ENCODE data around the gene MFSD12.
A peak's percentile ranks its signal among the peaks of the same experiment; 100 is the strongest.
"Not testable (repeated sequence)": the region's sequence is repeated elsewhere in the genome, so short reads cannot be mapped to it uniquely, and the experiment has no call there.

The MFSD12 gene

DNA sequence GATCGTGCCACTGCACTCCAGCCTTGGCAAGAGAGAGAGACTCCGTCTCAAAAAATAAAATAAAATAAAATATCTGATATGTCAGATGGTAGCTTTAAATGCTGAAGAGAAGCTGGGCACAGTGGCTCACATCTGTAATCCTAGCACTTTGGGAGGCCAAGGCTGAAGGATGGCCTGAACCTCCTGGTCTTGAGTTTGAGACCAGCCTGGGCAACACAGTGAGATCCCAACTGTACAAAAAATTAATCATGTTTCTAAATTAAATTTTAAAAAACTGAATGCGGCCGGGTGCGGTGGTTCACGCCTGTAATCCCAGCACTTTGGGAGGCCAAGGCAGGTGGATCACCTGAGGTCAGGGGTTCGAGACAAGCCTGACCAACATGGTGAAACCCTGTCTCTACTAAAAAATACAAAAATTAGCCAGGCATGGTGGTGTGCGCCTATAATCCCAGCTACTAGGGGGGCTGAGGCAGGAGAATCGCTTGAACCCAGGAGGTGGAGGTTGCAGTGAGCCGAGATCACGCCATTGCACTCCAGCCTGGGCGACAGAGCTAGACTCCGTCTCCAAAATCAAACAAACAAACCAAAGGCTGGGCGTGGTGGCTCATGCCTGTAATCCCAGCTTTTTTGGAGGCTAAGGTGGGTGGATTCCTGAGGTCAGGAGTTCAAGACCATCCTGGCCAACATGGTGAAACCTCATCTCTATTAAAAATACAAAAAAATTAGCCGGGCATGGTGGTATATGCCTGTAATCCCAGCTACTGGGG lies 26.8 kb upstream of the MFSD12 start:
- not testable (repeated sequence) for DNase-seq

DNA sequence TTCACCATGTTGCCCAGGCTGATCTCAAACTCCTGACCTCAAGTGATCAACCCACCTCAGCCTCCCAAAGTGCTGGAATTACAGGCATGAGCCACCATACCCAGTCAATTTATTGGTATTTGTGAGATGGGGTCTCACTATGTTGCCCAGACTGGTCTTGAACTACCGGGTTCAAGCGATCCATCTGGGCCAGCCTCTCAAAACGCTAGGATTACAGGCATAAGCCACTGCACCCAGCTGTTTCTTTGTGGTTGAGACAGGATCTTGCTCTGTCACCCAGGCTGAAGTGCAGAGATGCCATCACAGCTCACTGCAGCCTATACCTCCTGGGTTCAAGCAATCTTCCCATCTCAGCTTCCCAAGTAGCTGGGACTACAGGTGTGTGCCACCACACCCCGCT lies 24.4 kb upstream of the MFSD12 start:
- not testable (repeated sequence) for DNase-seq

DNA sequence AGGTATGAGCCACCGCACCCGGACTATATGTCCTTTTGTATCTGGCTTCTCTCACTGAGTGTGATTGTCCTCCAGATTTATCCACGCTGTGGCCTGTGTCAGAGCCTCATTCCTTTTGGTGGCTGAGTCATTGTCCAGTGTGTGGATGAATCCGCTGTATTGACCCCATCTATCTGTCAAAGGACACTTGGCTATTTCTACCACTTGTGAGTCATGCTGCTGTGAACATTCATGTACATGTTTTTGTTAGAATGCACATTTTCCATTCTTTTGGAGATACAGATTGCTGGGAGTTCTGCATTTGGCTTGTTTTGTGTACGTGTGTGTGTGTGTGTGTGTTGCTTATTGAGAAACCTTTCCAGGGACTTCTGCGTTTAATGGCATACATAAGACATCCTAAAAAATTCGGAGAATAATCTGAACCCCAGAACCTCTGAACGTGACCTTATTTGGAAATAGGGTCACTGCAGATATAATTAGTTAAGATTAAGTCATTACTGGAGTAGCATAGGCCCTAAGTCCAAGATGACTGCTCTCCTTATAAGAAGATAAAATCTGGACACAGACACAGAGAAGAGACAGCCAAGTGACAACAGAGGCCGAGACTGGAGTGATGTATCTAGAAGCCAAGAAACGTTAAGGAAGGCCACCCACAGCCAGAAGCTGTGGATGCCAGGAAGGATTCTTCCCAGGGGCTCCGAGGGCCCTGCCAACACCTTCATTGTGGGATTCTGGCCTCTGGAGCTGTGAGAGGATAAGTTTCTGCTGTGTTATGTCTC lies 23.0 kb upstream of the MFSD12 start:
- DNase-seq, result no peak

DNA sequence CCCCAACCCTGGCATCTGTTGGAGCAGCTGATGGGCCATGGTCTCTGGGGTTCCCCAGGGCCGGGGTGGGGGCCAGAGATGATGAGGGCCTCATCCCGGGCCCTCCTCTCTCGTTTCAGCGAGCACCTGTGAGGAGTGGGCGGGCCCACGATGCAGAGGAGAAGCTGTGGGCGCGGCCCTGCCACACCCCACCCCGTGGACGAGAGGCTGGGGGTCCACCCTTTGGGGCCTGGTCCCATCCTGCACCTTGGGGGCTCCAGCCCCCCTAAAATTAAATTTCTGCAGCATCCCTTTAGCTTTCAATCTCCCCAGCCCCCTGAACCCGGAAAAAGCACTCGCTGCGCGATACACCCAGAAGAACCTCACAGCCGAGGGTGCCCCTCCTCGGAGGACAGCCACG lies 21.0 kb upstream of the MFSD12 start:
- DNase-seq, result no peak

DNA sequence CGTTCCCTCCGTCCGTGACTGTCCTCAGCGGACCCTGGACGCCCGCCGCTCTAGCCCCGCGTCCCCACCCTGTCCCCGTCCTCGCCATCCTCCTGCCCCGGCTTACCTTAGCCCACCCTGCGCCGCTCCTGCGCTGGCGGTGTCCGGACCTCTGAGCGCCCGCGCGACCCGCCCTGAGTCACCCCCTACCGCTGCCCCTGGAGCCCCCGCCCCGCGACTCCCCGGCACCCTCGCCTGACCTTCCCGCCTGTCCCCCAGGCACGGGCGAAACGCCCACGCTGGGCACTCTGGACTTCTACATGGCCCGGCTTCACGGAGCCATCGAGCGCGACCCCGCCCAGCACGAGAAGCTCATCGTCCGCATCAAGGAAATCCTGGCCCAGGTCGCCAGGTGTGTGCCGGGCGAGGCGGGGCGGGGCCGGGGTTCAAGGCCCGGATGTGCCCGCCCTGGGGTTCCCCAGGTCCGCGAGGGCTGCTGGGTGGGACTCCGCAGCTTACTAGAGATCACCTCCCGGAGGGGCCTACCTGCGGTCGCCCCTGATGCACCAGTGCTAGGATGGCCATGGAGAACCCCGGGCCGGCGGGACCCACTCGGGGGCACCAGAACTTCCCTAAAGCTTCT lies 20.4 kb upstream of the MFSD12 start:
- DNase-seq, result no peak

DNA sequence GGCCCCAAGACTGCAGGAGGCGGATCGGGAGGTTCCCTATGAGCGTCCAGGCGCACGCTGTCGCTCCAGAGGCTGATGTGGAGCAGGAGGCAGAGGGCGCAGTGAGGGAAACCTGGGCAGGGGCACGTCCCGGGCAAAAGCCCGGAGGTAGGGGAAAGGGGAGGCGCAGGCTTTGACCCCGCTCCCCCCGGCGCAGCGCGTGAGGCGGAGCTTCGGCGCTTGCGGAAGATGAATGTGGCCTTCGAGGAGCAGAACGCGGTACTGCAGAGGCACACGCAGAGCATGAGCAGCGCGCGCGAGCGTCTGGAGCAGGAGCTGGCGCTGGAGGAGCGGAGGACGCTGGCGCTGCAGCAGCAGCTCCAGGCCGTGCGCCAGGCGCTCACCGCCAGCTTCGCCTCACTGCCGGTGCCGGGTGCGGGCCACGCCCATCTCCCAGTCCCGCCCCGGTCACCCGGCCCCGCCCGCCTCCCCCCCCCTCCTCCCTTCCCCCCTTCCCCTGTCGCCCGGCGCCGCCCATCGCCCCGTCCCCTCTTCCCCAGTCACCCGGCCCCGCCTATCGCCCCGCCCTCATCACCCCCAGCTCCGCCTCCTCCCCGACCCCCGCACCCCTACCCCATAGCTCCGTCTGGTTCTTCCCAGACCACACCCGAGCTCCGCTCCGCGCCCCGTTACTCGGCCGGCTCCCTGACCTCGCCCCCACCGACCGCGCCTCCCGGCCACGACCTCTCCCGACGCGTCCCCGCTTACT lies 19.5 kb upstream of the MFSD12 start:
- DNase-seq, result no peak

DNA sequence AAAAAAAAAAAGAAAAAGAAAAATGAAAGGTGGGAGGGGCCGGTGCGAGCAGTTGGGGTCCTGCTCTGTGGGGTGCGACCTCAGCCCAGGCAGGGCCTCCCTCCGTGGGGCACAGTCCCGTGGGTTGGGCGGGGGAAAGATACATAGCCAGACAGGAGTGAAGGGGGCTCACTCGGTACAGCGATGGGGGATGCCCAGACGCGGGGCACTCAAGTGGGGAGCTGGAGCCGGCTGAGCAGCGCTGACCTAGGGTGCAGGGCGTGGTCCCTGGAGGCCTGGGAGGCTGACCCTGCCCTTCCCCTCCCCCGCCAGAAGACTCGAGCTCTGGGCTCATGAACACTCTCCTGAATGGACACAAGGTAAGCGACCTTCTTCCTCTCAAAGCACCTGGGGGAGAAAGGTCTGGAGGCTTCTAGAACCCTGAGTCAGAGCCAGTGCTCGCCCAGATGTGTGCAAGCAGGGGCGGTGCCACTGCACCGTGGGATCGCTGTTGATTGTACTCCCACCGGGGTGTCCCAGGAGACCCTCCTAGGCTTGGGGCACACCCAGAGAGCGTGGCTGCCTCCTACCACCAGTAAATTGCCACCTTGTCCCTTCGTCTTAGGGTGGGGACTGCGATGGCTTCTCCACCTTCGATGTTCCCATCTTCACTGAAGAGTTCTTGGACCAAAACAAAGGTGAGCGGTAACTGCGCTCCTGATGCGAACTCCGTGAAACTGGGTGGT lies 18.7 kb upstream of the MFSD12 start:
- DNase-seq, result no peak

DNA sequence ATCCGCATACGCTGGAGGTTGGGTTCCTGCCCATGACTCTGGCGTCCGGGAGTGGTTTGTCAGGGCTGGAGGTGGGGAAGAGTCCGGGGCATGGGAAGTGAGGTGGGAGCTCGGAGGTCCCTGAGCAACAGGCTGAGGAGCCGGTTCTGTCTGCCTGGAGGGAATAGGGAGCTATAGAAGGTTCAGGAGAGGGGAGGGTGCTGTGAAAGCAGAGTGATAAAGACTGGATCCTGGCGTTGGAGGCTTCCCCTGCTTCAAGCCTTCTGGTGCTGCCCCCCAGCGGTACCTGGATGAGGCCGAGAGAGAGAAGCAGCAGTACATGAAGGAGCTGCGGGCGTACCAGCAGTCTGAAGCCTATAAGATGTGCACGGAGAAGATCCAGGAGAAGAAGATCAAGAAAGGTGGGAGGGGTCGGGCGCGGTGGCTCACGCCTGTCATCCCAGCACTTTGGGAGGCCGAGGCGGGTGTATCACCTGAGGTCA lies 17.9 kb upstream of the MFSD12 start:
- DNase-seq, result peak; percentile 35 to 64

DNA sequence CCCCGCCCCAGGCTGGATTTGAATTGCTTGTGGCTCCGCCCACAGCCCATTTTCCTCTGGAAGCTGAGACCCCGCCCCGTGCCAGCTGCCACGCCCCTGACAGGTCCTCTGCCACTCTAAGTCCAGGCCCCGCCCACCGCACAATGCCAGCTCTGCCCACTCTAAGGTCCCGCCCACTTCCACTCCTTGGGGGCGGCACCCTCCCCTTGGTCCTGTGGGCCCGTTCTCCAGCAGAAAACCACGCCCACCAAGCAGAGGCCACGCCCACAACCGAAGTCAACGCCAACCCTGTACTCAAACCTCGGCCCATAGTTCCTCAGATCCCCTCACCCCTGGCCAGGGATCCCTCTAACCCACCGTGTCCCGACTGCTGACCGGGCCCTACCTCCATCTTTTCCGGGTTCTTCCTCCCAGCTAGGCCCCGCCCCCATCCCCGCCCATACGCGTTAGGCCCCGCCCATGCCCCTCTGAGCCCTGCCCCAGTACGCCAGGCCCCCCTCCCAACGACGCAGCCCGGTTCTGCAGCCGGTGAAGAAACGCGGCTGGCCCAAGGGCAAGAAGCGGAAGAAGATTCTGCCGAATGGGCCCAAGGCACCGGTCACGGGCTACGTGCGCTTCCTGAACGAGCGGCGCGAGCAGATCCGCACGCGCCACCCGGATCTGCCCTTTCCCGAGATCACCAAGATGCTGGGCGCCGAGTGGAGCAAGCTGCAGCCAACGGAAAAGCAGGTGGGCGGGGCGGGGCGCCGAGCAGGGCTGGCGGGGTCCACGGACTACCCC lies 16.7 kb upstream of the MFSD12 start:
- DNase-seq, result peak; percentile 19 to 53

DNA sequence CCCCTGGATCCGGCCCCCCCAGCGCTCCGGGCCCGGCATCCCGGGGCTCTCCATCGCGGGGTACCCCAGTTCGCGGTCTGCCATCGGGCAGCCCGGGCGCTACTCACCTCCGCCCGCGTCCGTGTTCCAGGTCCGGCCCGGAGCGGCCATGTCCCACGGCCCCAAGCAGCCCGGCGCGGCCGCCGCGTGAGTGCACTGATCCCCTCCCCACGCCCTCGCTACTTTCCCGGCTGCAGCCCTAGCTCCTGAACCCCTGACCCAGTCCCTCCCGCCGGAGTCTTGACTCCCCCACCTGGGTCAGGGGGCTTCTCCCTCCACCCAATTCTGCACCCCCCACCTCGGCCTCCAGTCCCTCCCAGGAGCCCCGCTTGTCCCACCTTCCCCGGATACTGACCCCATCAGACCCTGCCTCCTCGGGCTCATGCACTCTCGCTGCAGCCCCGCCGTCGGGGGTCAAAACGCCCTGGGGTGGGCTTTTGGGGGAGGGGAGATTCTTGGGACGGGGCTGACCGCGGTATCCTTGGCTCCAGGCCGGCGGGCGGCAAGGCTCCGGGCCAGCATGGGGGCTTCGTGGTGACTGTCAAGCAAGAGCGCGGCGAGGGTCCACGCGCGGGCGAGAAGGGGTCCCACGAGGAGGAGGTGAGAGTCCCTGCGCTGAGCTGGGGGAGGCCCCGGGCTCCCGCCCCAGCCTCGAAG lies 15.9 kb upstream of the MFSD12 start:
- DNase-seq, result peak in 1 of 2 experiments; percentile 36

DNA sequence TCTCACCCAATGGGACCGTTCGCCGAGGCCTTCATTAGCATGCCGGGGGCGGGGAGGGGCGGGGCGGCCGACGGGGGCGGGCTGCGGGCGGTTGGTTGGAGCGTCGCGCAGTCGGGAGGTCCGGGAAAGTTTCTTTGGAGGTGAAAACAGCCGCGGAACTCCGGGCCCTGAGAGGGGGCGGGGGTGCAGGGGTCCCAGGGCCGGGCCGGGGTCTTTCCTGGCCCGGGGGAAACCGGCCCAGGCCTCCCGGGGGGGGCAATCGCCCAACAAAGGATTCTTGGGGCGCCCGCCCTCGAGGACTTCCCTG lies 15.4 kb upstream of the MFSD12 start, which contains the start of gene HMG20B:
HMG20B (plus strand) TSS at position 90 of the 307 bp plus-strand sequence. CDS start 366 bp downstream, outside the sequence.
- no peak for DNase-seq

DNA sequence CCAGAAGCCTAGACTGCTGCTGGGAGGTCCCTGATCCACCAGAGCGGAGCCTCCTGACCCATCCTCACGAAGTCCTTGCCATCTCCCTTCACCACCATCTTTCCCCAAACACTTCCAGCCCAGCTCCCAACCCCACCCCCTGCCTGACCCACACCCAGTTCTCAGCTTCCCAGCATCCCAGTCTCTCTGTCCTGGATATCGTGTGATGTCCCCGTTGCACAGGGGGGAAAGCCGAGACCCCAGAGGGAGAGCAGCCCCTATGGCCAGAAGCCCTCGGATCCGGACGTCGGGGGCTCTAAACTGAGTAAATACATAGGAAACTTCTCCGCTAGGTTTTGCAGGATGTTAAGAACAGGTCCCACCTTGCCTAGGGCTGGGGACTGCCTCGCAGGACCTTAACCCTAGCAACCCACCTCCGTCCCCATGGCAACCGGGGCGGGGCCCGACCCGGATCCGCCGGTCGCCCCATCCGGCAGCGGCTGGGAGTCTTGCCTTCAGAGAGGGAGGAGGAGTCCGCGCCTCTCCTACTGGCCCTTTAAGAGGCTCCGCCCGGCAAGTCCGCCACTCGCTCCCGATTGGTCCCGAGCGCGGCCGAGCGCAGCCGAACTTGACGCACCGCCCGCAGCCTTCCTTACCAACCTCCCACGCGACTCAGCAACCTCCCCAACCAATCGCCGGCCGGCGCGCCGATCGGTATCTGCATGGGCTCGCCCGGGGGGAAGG lies 14.9 kb upstream of the MFSD12 start:
- DNase-seq, result peak; percentile 99 to 100

DNA sequence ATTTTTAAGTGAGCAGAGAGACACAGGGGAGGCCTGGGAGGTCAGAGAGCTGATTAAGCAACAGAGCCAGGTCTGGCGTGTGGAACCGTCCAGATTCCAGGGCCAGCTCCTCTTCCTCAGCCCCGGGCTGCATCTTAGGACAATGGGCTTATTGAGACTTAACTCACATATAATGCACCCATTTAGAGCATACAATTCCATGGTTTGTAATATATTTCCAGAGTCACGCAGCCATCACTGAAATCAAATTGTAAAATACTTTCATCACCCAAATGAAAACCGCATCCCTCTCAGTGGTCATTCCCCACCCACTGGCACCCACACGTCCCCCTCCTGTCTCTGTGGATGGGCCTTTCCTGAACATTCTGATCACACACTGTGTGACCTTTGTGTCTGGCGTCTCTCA lies 13.2 kb upstream of the MFSD12 start:
- no peak for DNase-seq

DNA sequence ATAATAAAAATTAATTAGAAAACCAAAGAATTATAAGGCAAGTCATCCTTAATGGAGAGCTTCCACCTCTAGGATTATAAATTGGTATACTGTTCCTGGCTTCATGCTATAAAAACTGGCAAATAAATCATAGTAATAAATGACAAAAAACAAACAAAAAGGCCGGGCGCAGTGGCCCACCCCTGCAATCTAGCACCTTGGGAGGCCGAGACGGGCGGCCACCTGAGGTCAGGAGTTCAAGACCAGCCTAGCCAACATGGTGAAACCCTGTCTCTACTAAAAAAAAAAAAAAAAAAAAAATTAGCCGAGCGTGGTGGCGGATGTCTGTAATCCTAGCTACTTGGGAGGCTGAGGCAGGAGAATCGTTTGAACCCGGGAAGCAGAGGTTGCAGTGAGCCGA lies 12.7 kb upstream of the MFSD12 start:
- not testable (repeated sequence) for DNase-seq

DNA sequence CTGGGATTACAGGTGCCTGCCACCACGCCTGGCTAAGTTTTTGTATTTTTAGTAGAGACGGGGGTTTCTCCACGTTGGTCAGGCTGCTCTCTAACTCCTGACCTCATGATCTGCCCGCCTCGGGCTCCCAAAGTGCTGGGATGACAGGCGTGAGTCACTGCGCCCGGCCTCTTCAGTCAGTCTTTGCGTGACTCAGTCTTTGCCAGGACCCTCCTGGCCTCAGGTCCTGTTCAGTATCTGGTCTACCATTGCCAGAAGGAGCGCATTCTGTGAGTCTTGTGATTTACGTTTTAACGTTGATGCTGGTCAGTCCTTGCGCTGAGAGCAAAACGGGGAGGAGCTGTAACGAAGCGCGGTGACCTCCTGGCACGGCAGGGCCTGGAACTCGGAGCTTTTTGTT lies 7.8 kb upstream of the MFSD12 start:
- no peak for DNase-seq

DNA sequence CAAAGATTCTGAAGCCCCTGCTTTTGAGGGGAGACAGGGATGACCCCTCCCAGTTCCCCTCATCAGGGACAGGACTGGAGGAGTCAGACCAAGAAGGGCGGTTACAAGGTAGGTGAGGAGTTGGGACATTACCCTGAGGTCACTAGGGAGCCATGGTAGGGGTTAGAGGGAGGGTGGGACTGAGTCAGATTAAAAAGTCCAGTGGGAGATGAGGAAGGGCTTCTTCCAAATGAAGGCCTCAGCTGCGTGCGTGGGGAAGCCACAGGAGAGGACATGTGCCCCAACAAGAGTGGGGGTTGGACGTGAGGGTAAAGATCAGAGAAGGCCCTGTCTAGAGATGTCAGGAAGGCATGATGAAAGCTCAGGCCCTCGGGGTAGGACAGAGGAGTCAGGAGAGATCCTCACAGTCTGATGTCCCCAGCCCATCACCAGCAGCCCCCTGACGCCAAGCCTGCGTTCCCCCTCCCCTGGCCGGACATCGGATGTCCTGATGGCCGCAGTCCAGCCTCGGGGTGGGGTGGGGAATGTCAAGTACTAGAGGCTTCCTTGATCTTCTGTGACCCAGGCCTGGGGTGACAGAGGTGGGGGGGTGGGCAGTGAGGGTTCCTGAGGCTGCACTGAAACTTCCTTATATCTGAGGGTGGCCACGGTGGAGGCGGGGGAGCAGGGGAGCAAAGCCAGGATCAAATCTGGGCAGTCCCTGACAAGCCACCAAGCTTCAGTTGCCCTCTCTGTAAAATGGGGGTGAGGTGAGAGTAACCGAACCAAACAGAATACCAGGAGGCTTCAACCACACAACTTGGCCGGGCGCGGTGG lies 6.5 kb upstream of the MFSD12 start:
- DNase-seq, result no peak

DNA sequence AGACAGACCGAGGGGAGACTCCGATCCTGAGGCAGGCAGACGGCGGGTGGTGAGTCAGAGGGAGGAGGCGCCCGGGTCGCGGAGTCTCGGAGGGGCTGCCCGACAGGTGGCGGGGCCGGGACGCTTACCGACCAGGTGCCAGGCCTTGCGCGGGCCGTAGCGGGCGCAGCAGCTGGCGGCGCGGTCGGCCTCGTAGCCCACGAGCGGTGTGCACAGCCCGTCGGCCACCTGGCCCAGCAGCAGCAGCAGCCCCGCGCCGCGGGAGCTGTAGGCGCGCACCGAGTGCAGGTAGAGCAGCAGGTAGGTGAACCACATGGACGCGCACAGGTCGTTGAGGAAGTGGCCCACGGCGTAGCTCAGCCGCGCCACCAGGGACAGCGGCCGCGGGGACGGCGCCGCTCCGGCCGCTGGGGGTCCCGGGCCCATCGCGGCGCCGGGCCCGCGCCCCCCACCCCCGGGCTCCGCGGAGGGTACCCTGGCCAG lies 367 bp downstream of the MFSD12 start:
- peak in 1 of 2 experiments; percentile 46 for DNase-seq

DNA sequence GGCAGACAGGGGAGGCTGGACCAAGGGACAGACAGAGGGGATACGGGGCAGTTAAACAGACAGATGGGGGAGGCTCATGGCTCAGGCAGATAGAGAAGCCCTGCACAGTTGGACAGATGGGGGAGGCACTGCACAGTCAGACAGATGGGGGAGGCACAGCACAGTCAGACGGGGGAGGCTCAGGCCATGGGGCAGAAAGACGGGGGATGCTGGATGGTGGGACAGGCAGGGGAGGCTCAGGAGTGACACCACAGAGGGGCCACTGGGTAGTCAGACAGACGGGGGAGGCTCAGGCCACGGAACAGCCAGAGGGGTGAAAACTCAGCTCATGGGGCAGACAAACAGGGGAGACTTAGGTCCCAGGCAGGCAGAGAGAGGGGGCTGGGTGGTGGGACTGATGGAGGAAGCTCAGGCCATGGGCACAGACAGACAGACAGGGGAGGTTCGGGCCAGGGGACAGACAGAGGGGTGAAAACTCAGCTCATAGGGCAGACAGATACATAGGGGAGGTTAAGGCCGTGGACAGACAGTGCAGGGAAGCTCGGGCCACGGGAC lies 886 bp downstream of the MFSD12 start:
- no peak for DNase-seq

Data from NCI-H524 (cell line).